Uterus (tissue), 2 donors: ENCODE data around the gene NEK9.

ENCODE experiments used
- CTCF ChIP-seq, 4 experiments: fragments of 200-600 bp in 2 of 4; fragments of 450-650 bp in 2 of 4; sonication (generic) in 2 of 4; IDR thresholded peaks; one replicate each; pipeline ENCODE4 v1.5.1; 2016 to 2019; ENCODE audit warnings: antibody characterized with exemption in 4 of 4, mild to moderate bottlenecking in 2 of 4, moderate library complexity in 1 of 4
- POLR2A ChIP-seq, 2 donors: fragments of 450-650 bp; IDR thresholded peaks; one replicate each; pipeline ENCODE4 v1.6.1; 2016; ENCODE audit warnings: antibody characterized with exemption in 2 of 2, mild to moderate bottlenecking in 1 of 2, moderate library complexity in 1 of 2

GRCh38 chr14:75142494-75142893 is 15.6 kb upstream of the NEK9 start:
- no peak for TF ChIP-seq CTCF (IDR thresholded peaks at IDR 0.05)
- TF ChIP-seq POLR2A (IDR thresholded peaks at IDR 0.05) = no peak
